Erythroblast (primary cell): Measurements from ENCODE around the gene ST6GALNAC3.

Experiments
- GATA1 ChIP-seq: IDR thresholded peaks from 2 replicates; pipeline ENCODE4 v1.6.1; 2011; ENCODE audit warnings: low read depth, mild to moderate bottlenecking, control low read depth, low read length, moderate library complexity
- POLR2A ChIP-seq: IDR thresholded peaks from 2 replicates; pipeline ENCODE4 v1.6.1; 2011; ENCODE audit warnings: mild to moderate bottlenecking, low read length

DNA sequence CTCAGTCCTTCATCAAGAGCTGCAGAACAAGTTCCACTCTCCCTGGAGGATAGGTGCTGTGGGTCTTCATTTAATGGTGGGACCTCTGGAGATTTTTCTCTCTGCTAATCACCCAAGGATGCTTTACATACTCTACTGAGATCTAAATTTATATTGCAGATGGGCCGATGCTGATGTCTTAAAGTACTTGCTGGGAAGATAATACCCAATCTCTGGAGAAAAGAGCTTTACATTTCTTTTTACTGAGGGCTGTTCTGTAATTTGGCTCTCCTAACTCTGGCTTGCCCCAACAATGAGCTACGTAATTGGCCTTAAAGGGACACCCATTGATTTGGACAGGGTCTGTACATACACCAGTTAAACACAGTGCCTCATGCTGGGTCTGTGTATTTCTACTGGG is 86.9 kb downstream of the ST6GALNAC3 start:
- TF ChIP-seq POLR2A (no peak), GATA1 (no peak)
